Measurements from ENCODE around the gene CTXN1.

Gene CTXN1

DNA sequence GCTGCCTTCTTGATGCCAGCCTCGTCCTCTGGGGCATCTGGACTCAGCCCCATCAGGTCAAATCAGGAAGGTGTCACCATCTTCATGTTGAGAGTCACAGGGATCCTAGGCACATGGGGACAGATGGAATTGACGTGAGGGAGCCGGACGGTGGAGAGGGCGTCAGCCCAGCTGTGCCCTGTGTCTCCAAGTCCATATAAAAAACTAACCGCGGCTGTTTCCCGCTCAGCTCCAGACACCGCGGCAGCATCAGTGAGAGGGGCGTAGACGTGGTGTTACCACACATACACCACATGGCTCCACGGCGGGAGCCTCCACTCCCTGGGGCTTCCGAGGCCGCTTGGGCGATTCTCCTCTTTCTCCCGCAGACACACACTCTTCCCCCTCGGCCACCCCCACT is 46.1 kb downstream of the CTXN1 start:
- H3K36me3 ChIP-seq (ENCODE audit: control insufficient read depth, low read length): no peaks in the 10 kb centered on the region
- no peaks in the 10 kb centered on the region for H3F3A ChIP-seq (ENCODE audit: control insufficient read depth, insufficient read depth)
- H3K9me2 ChIP-seq (replicated peaks; ENCODE audit: control insufficient read depth, low read length): no peaks in the 10 kb centered on the region
- no peak overlapping the region for H3K4me2 ChIP-seq (ENCODE audit: low read length)
- no peaks in the 10 kb centered on the region for H3K4me1 ChIP-seq (ENCODE audit: control insufficient read depth, low read length)
- no peaks in the 10 kb centered on the region for H4K20me1 ChIP-seq (ENCODE audit: control insufficient read depth, insufficient read depth, low read depth, low read length)
- no peaks in the 10 kb centered on the region for H3K79me2 ChIP-seq (ENCODE audit: control insufficient read depth, low read length)
- H3K9me3 ChIP-seq (ENCODE audit: control insufficient read depth, insufficient read depth, low read length): no peaks in the 10 kb centered on the region
- no peak overlapping the region for H3K4me3 ChIP-seq (ENCODE audit: low read length)
- H3K27me3 ChIP-seq (ENCODE audit: control insufficient read depth, low read length): peaks cover under 1% of the 10 kb centered on the region; the same call in 1 of the 2 replicates
- no peak overlapping the region for H3K27ac ChIP-seq (ENCODE audit: low read depth, low read length)
- TF ChIP-seq, protein P1, sequence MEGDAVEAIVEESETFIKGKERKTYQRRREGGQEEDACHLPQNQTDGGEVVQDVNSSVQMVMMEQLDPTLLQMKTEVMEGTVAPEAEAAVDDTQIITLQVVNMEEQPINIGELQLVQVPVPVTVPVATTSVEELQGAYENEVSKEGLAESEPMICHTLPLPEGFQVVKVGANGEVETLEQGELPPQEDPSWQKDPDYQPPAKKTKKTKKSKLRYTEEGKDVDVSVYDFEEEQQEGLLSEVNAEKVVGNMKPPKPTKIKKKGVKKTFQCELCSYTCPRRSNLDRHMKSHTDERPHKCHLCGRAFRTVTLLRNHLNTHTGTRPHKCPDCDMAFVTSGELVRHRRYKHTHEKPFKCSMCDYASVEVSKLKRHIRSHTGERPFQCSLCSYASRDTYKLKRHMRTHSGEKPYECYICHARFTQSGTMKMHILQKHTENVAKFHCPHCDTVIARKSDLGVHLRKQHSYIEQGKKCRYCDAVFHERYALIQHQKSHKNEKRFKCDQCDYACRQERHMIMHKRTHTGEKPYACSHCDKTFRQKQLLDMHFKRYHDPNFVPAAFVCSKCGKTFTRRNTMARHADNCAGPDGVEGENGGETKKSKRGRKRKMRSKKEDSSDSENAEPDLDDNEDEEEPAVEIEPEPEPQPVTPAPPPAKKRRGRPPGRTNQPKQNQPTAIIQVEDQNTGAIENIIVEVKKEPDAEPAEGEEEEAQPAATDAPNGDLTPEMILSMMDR (IDR thresholded peaks at IDR 0.05; ENCODE audit: low read depth, low read length, poor library complexity, severe bottlenecking): no peak
- no peak for TF ChIP-seq EZH2phosphoT487 (IDR thresholded peaks at IDR 0.05; ENCODE audit: borderline replicate concordance, low read length)

DNA sequence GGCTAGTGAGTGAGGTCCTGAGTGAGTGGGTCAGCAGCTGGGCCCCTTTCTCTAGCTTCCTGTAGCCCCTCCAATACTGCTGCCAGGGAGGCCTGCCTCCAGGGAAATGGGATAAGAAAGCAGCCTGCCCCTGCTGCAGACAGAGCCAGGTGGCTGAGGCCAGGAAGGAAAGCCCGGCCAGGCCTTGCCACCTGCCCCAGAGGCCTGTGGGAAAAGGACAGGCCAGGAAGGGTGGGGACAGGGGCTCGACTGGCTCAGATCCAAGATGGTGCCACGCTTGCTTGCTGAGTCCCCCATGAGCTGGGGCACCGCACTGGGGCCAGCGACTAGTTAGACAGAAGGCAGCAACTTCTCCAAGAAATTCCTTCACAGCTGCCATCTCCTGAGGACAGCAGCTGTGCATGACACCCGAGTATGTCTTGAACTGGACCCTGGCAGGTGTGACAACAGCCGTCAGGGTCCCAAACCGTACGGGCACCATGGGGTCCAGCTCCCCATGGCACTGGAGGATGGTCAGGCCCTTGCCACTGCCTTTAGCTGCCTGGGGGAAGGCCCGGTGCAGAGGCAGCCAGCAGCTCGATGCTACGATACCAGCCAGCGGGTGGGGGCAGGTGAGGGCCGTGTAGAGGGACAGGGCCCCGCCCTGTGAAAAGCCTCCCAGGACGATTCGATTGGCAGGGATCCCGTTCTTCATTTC is 46.7 kb downstream of the CTXN1 start:
- Histone ChIP-seq H3K79me2 (ENCODE audit: control insufficient read depth, low read length) (no peaks in the 10 kb centered on the region), H3K4me3 (ENCODE audit: low read length) (no peak overlapping the region), H3K4me1 (ENCODE audit: control insufficient read depth, low read length) (0 out of 2 replicates have a peak, but pooled peaks cover 3% of the 10 kb centered on the region), H3K36me3 (ENCODE audit: control insufficient read depth, low read length) (no peaks in the 10 kb centered on the region), H3K9me2 (replicated peaks; ENCODE audit: control insufficient read depth, low read length) (no peaks in the 10 kb centered on the region), H3K27ac (ENCODE audit: low read depth, low read length) (no peak overlapping the region), H3K9me3 (ENCODE audit: control insufficient read depth, insufficient read depth, low read length) (no peaks in the 10 kb centered on the region), H4K20me1 (ENCODE audit: control insufficient read depth, insufficient read depth, low read depth, low read length) (no peaks in the 10 kb centered on the region), H3F3A (ENCODE audit: control insufficient read depth, insufficient read depth) (no peaks in the 10 kb centered on the region), H3K4me2 (ENCODE audit: low read length) (no peak overlapping the region), H3K27me3 (ENCODE audit: control insufficient read depth, low read length) (peaks cover 5% of the 10 kb centered on the region; the same call in 1 of the 2 replicates)
- TF ChIP-seq, protein P1 (IDR thresholded peaks at IDR 0.05; ENCODE audit: low read depth, low read length, poor library complexity, severe bottlenecking): no peak
- no peak for TF ChIP-seq EZH2phosphoT487 (IDR thresholded peaks at IDR 0.05; ENCODE audit: borderline replicate concordance, low read length)

DNA sequence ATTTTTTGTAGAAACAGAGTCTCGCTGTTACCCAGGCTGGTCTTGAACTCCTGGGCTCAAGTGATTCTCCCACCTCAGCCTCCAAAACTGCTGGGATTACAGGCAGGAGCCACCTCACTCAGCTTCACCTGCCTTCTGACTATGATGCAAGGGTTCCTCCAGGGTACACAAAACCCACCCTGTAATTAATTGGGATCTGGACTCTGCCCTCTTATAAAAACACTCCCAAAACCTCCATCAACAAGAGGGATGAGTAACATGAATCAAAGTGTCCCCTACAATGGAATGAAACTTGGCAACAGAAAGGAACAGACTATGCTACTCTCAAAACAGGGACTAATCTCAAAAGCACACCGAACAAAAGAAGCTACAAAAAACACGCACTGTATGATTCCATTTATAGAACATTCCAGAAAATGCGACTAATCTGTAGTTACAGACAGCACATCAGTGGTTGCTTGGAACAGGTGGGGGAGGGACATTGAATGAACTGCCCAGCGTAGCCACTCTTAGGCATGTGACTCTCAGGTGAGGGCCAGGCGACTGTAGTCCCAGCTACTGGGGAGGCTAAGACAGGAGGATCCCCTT is 48.6 kb downstream of the CTXN1 start:
- no peaks in the 10 kb centered on the region for H3K36me3 ChIP-seq (ENCODE audit: control insufficient read depth, low read length)
- no peaks in the 10 kb centered on the region for H3F3A ChIP-seq (ENCODE audit: control insufficient read depth, insufficient read depth)
- H3K27ac ChIP-seq (ENCODE audit: low read depth, low read length): no peak overlapping the region
- H3K27me3 ChIP-seq (ENCODE audit: control insufficient read depth, low read length): peaks cover 13% of the 10 kb centered on the region
- peaks cover 8% of the 10 kb centered on the region for H3K4me1 ChIP-seq (ENCODE audit: control insufficient read depth, low read length)
- H3K9me2 ChIP-seq (replicated peaks; ENCODE audit: control insufficient read depth, low read length): no peaks in the 10 kb centered on the region
- TF ChIP-seq, protein P1 (IDR thresholded peaks at IDR 0.05; ENCODE audit: low read depth, low read length, poor library complexity, severe bottlenecking): no peak
- no peak for TF ChIP-seq EZH2phosphoT487 (IDR thresholded peaks at IDR 0.05; ENCODE audit: borderline replicate concordance, low read length)
- H3K9me3 ChIP-seq (ENCODE audit: control insufficient read depth, insufficient read depth, low read length): no peaks in the 10 kb centered on the region
- H3K4me2 ChIP-seq (ENCODE audit: low read length): no peak overlapping the region
- H3K79me2 ChIP-seq (ENCODE audit: control insufficient read depth, low read length): no peaks in the 10 kb centered on the region
- H4K20me1 ChIP-seq (ENCODE audit: control insufficient read depth, insufficient read depth, low read depth, low read length): no peaks in the 10 kb centered on the region
- H3K4me3 ChIP-seq (ENCODE audit: low read length): no peak overlapping the region
